ENCODE results near the gene EMX2. TPM values are rescaled to one million over a fixed set of nuclear protein-coding genes. Genes with fewer than 3 reads are reported as not detected.

Gene EMX2
- total RNA-seq, 3 donors from 2014 or later (not counting 1 experiment from before 2014, with no cell fraction given), result not detected

- no peak for DNase-seq
- H3K27me3 ChIP-seq (ENCODE audit: control insufficient read depth, insufficient read depth, low read length), result peaks cover 46% of the 10 kb centered on the region
Observed at GRCh38 chr10:117552156-117552631, 9.6 kb downstream of the EMX2 start.

GRCh38 chr10:117552701-117553141, 10.2 kb downstream of the EMX2 start:
- no peaks in the 10 kb centered on the region for H3K9me3 Mint-ChIP-seq

More at GRCh38 chr10:117552156-117552631, 9.6 kb downstream of the EMX2 start:
- no peak overlapping the region for H3K27ac ChIP-seq (ENCODE audit: low read length)
- ATAC-seq, result no peak
- H3K36me3 ChIP-seq (ENCODE audit: control insufficient read depth, insufficient read depth, low read length), result no peaks in the 10 kb centered on the region
- H3K4me1 Mint-ChIP-seq, result peaks cover 17 to 36% of the 10 kb centered on the region in 2 donors
- 7% methylated on average over 39 of the region's 39 CpGs for WGBS (ENCODE audit: insufficient coverage)
- no peak overlapping the region for H3K4me3 ChIP-seq (ENCODE audit: low read length)
- H3K27me3 Mint-ChIP-seq (ENCODE audit: low read depth in 2 of 2), result peaks cover 69 to 86% of the 10 kb centered on the region in 2 donors
- TF ChIP-seq, protein P1, sequence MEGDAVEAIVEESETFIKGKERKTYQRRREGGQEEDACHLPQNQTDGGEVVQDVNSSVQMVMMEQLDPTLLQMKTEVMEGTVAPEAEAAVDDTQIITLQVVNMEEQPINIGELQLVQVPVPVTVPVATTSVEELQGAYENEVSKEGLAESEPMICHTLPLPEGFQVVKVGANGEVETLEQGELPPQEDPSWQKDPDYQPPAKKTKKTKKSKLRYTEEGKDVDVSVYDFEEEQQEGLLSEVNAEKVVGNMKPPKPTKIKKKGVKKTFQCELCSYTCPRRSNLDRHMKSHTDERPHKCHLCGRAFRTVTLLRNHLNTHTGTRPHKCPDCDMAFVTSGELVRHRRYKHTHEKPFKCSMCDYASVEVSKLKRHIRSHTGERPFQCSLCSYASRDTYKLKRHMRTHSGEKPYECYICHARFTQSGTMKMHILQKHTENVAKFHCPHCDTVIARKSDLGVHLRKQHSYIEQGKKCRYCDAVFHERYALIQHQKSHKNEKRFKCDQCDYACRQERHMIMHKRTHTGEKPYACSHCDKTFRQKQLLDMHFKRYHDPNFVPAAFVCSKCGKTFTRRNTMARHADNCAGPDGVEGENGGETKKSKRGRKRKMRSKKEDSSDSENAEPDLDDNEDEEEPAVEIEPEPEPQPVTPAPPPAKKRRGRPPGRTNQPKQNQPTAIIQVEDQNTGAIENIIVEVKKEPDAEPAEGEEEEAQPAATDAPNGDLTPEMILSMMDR (IDR thresholded peaks at IDR 0.05), result no peak
- H3K36me3 Mint-ChIP-seq, result no peaks in the 10 kb centered on the region
- H3K9me3 ChIP-seq (ENCODE audit: control insufficient read depth, insufficient read depth, low read length), result no peaks in the 10 kb centered on the region
- H3K4me1 ChIP-seq (ENCODE audit: control insufficient read depth, insufficient read depth, low read length), result peaks cover 13% of the 10 kb centered on the region
- H3K27ac Mint-ChIP-seq, result no peak overlapping the region
- no peaks in the 10 kb centered on the region for H3K9me3 Mint-ChIP-seq
- no peak overlapping the region for H3K4me3 Mint-ChIP-seq
- intact Hi-C loops (cut with micrococcal nuclease), result no loop called here

GRCh38 chr10:117553142-117553814, 10.7 kb downstream of the EMX2 start:
- DNase-seq, result no peak
- H3K27me3 ChIP-seq (ENCODE audit: control insufficient read depth, insufficient read depth, low read length), result peaks cover 38% of the 10 kb centered on the region
- TF ChIP-seq, protein P1 (IDR thresholded peaks at IDR 0.05), result no peak
- peaks cover 58 to 75% of the 10 kb centered on the region in 2 donors for H3K27me3 Mint-ChIP-seq (ENCODE audit: low read depth in 2 of 2)
- H3K36me3 Mint-ChIP-seq, result no peaks in the 10 kb centered on the region
- no peaks in the 10 kb centered on the region for H3K9me3 Mint-ChIP-seq
- no peaks in the 10 kb centered on the region for H3K9me3 ChIP-seq (ENCODE audit: control insufficient read depth, insufficient read depth, low read length)
- H3K36me3 ChIP-seq (ENCODE audit: control insufficient read depth, insufficient read depth, low read length), result no peaks in the 10 kb centered on the region
- no peak overlapping the region for H3K4me3 Mint-ChIP-seq
- peaks cover 7 to 25% of the 10 kb centered on the region in 2 donors for H3K4me1 Mint-ChIP-seq
- no peak for ATAC-seq
- H3K4me3 ChIP-seq (ENCODE audit: low read length), result no peak overlapping the region
- intact Hi-C loops (cut with micrococcal nuclease), result no loop called here
- peaks cover 13% of the 10 kb centered on the region for H3K4me1 ChIP-seq (ENCODE audit: control insufficient read depth, insufficient read depth, low read length)
- no peak overlapping the region for H3K27ac ChIP-seq (ENCODE audit: low read length)
- WGBS (ENCODE audit: insufficient coverage), result 5% methylated on average over 65 of the region's 65 CpGs
- H3K27ac Mint-ChIP-seq, result no peak overlapping the region

More at GRCh38 chr10:117552701-117553141, 10.2 kb downstream of the EMX2 start:
- H3K4me3 ChIP-seq (ENCODE audit: low read length), result no peak overlapping the region
- Mint-ChIP-seq H3K4me3 (peak overlapping the region; percentile 26), H3K27ac (no peak overlapping the region), H3K36me3 (no peaks in the 10 kb centered on the region), H3K4me1 (peaks cover 11 to 30% of the 10 kb centered on the region in 2 donors), H3K27me3 (ENCODE audit: low read depth in 2 of 2) (peaks cover 64 to 80% of the 10 kb centered on the region in 2 donors)
- H3K4me1 ChIP-seq (ENCODE audit: control insufficient read depth, insufficient read depth, low read length), result peaks cover 13% of the 10 kb centered on the region
- no peaks in the 10 kb centered on the region for H3K9me3 ChIP-seq (ENCODE audit: control insufficient read depth, insufficient read depth, low read length)
- no peaks in the 10 kb centered on the region for H3K36me3 ChIP-seq (ENCODE audit: control insufficient read depth, insufficient read depth, low read length)
- DNase-seq (no peak), ATAC-seq (no peak)
- intact Hi-C loops (cut with micrococcal nuclease), result no loop called here
- TF ChIP-seq, protein P1 (IDR thresholded peaks at IDR 0.05), result no peak
- H3K27ac ChIP-seq (ENCODE audit: low read length), result no peak overlapping the region
- H3K27me3 ChIP-seq (ENCODE audit: control insufficient read depth, insufficient read depth, low read length), result peaks cover 43% of the 10 kb centered on the region
- 9% methylated on average over 13 of the region's 13 CpGs for WGBS (ENCODE audit: insufficient coverage)

All from natural killer cell (primary cell).